NT2/D1 (cell line): ENCODE measurements around the gene EGLN1.

ENCODE experiments used
- DNase-seq: peaks from one replicate; pipeline ENCODE4 v3.0.0-alpha.2; 2011; ENCODE audit warnings: low read depth, low spot score
- H3K27me3 ChIP-seq: 2 replicates; pipeline ENCODE4 v1.6.0; 2011; ENCODE audit warnings: mild to moderate bottlenecking; ENCODE audit not compliant: insufficient read length, insufficient read depth
- H3K36me3 ChIP-seq: 2 replicates; pipeline ENCODE4 v1.6.1; 2011; ENCODE audit warnings: mild to moderate bottlenecking, low read length, mixed read lengths; ENCODE audit not compliant: insufficient read depth, insufficient read length
- H3K4me1 ChIP-seq: 2 replicates; pipeline ENCODE4 v1.5.1; 2011; ENCODE audit not compliant: insufficient read depth, insufficient read length
- H3K4me3 ChIP-seq: 2 replicates; pipeline ENCODE4 v1.5.1; 2011; ENCODE audit warnings: low read depth; ENCODE audit not compliant: insufficient read length
- H3K9ac ChIP-seq: 2 replicates; pipeline ENCODE4 v1.6.0; 2011; ENCODE audit warnings: low read depth; ENCODE audit not compliant: insufficient read length
- H3K9me3 ChIP-seq: 2 replicates; pipeline ENCODE4 v1.5.1; 2011; ENCODE audit warnings: mild to moderate bottlenecking, low read length; ENCODE audit not compliant: insufficient read depth
- SUZ12 ChIP-seq: IDR thresholded peaks from 2 replicates; pipeline ENCODE4 v1.6.1; 2011; ENCODE audit not compliant: insufficient read length, insufficient read depth; ENCODE audit errors: extremely low read depth
- YY1 ChIP-seq: IDR thresholded peaks from 2 replicates; pipeline ENCODE4 v1.6.1; 2011; ENCODE audit not compliant: insufficient read length, insufficient read depth
- ZNF274 ChIP-seq: IDR thresholded peaks from 2 replicates; pipeline ENCODE4 v1.6.1; 2011; ENCODE audit warnings: mild to moderate bottlenecking, low read depth, low read length

EGLN1 gene

DNA sequence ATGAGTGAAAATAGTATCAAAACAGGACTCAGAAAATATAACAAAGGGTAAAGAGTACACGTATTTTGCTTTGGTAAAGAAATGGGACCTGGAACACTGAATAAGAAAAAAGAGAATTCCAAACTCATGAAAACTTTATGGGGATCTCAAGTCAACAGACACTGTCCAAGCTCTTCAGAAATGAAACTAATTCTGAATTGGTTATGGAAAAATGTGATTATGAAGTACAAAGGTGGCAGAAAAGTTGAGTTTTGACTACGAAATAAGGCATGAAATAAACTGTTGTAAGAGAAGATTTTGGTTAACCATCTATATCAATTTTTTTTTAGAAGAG, 8.4 kb downstream of the EGLN1 start:
- H3K36me3 ChIP-seq = peaks cover 7% of the 10 kb centered on the region
- H3K4me3 ChIP-seq = no peak overlapping the region
- H3K9ac ChIP-seq = no peak overlapping the region
- no peaks in the 10 kb centered on the region for H3K4me1 ChIP-seq
- H3K9me3 ChIP-seq = no peaks in the 10 kb centered on the region
- no peak for DNase-seq
- peaks cover 5% of the 10 kb centered on the region for H3K27me3 ChIP-seq
- no peak for TF ChIP-seq SUZ12
- no peak for TF ChIP-seq YY1
- no peak for TF ChIP-seq ZNF274

DNA sequence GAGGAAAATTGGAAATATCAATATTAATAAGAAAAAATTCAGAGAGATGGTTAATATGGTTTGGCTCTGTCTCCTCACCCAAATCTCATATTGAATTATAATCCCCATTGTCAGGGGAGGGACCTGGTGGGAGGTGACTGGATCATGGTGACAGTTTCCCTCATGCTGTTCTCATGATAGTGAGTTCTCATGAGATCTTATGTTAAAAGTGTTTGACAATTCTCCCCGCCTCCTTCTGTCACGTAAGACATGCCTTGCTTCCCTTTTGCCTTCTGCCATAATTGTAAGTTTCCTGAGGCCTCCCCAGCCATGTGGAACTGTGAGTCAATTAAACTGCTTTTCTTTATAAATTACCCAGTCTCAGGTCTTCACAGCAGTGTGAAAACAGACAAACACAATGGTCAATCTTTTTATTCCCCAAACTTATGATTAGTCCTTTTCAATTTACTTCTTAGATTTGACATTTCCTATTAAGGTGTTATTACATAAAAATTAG, 11.0 kb downstream of the EGLN1 start:
- Histone ChIP-seq H3K27me3 (no peaks in the 10 kb centered on the region), H3K4me3 (no peak overlapping the region), H3K9ac (no peak overlapping the region), H3K4me1 (no peaks in the 10 kb centered on the region), H3K9me3 (no peaks in the 10 kb centered on the region), H3K36me3 (no peaks in the 10 kb centered on the region)
- DNase-seq = no peak
- TF ChIP-seq SUZ12 (no peak), ZNF274 (no peak), YY1 (no peak)

DNA sequence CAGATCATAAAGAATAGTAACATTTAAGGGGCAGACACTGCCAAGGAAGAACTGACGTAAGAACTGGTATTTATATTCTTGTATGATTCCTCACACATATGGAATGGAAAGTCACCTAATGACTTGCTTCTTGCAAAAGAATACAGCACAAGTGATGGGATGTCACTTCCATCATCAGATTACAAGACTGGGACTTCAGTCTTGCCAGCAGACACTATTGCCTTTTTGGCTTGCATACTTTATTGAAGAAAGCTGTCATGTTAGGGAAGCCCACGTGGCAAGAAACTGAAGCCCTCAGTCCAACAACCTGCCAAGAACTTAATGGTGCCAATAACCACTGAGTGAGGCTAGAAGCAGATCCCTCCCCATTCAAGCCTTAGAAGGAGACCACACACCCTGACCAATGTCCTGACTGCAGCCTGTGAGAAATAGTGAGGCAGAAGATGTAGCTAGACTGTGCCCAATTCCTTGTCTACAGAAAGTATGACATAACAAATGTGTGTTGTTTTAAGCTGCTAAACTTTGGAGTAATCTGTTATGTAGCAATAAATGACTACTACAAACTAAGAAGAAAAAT, 12.0 kb downstream of the EGLN1 start:
- no peaks in the 10 kb centered on the region for H3K36me3 ChIP-seq
- H3K9ac ChIP-seq = no peak overlapping the region
- no peak for DNase-seq
- H3K4me1 ChIP-seq = no peaks in the 10 kb centered on the region
- no peak overlapping the region for H3K4me3 ChIP-seq
- H3K27me3 ChIP-seq = no peaks in the 10 kb centered on the region
- TF ChIP-seq YY1 = no peak
- TF ChIP-seq SUZ12 = no peak
- no peak for TF ChIP-seq ZNF274
- no peaks in the 10 kb centered on the region for H3K9me3 ChIP-seq

GRCh38 chr1:231408528-231409094, 13.5 kb downstream of the EGLN1 start:
- DNase-seq = no peak
- H3K27me3 ChIP-seq = no peaks in the 10 kb centered on the region
- no peaks in the 10 kb centered on the region for H3K9me3 ChIP-seq
- no peaks in the 10 kb centered on the region for H3K36me3 ChIP-seq
- TF ChIP-seq YY1 = no peak
- TF ChIP-seq SUZ12 = no peak
- H3K4me3 ChIP-seq = no peak overlapping the region
- H3K9ac ChIP-seq = no peak overlapping the region
- no peaks in the 10 kb centered on the region for H3K4me1 ChIP-seq

DNA sequence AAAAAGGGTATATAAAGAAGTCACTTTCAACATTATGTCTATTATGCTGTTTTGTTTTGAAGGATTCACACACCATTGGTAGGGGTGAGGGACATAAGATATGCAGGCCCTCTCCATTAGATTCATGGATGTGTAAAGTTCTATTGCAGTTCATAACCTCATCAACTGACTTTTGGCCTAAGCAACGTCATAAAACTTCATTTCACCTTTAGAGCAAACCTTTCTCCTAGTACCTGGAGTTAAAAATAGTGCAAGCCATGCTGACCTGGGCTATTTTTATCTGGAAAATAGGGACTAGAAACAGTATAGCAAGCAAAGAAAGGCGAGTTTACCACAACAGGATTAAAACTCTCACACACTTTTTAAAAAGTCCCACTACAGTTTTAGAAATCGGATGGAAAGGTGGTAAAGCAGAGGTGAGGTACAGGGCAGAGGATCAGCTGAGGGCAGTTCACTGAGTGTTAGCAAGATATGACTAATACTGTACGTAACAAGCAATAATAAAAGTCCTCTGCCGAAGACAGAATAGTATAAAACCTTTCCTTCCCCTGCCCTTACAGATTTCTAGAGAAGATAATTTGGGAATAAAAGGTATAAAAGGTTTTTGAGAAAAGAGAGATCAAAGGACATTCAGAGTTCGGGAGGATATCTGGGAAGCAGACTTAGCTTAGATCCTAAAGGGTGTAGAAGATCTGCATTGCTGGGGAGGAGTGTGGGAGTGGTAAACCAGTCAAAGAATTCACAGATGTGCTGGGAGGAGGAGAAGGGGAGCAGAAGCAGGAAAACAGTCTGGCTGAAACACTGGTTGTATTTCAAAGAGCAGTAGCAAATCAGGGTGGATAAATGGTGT, 14.3 kb downstream of the EGLN1 start:
- Histone ChIP-seq H3K36me3 (no peaks in the 10 kb centered on the region), H3K9me3 (no peaks in the 10 kb centered on the region), H3K4me3 (no peak overlapping the region), H3K27me3 (no peaks in the 10 kb centered on the region), H3K4me1 (no peaks in the 10 kb centered on the region), H3K9ac (no peak overlapping the region)
- no peak for DNase-seq
- TF ChIP-seq SUZ12 (no peak), YY1 (no peak), ZNF274 (no peak)

DNA sequence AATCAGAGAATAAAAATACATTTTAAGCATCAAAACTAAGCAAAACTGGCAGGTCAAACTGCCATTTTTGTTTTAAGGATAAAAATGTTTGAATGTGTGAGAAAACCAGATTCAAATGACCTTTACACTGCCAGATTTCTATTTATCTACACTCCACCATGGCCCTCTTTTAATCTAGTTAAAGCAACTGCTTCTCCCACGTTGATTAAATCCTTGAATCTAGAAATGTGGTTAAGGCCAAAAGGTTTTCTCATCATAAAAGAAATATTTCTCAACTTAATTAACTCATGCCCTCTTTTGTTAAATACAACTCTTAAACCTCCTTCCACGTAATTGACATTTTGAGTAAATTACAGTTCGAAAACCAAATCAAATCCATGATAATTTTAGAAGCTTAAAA, 15.0 kb downstream of the EGLN1 start:
- Histone ChIP-seq H3K9me3 (no peaks in the 10 kb centered on the region), H3K9ac (no peak overlapping the region), H3K4me1 (no peaks in the 10 kb centered on the region), H3K4me3 (no peak overlapping the region), H3K36me3 (no peaks in the 10 kb centered on the region), H3K27me3 (no peaks in the 10 kb centered on the region)
- DNase-seq = no peak
- TF ChIP-seq ZNF274 = no peak
- TF ChIP-seq YY1 = no peak
- TF ChIP-seq SUZ12 = no peak

DNA sequence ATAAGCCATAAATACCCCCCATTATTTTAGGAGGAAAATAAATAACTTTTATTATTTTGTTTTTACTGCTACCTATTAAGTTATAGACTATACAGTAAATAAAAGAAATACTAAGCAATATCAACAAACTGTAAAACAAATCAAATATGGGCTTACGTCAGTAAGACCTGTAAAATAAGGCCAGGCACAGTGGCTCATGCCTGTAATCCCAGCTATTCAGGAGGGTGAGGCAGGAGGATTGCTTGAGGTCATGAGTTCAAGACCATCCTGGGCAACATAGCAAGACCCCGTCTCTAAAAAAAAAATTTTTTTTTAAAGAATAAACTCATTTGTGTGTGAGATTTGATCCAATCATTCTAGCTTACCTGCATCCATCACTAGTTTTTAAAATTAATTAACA, 17.8 kb downstream of the EGLN1 start:
- DNase-seq = no peak
- Histone ChIP-seq H3K9me3 (no peaks in the 10 kb centered on the region), H3K4me3 (no peak overlapping the region), H3K36me3 (no peaks in the 10 kb centered on the region), H3K27me3 (no peaks in the 10 kb centered on the region), H3K9ac (no peak overlapping the region), H3K4me1 (no peaks in the 10 kb centered on the region)
- TF ChIP-seq YY1 (no peak), ZNF274 (no peak), SUZ12 (no peak)
